SK-N-SH (cell line): ENCODE measurements around the gene CMPK1. TPM values are rescaled to one million over a fixed set of nuclear protein-coding genes. Genes with fewer than 3 reads are reported as not detected.
A peak's percentile ranks its signal among the peaks of the same experiment; 100 is the strongest.

Experiments
- CTCF ChIA-PET: fragments of 300-600, 350-600 bp; formaldehyde crosslinking; extraction: SDS; loops from one replicate; lab custom pipeline; 2021; lab: Yijun Ruan, JAX
- POLR2A ChIA-PET: fragments of 350-600 bp; sonication (Branson Sonifier 250); formaldehyde crosslinking; extraction: SDS; loops from one replicate; lab custom pipeline; 2020; ENCODE audit warnings: antibody characterized with exemption, inconsistent platforms; lab: Yijun Ruan, JAX
- DNase-seq: peaks from one replicate; pipeline ENCODE4 v3.0.0; 2012
- H2AFZ ChIP-seq: fragments of 200-600 bp; sonication (generic); 2 replicates; pipeline ENCODE4 v1.8.1; 2016; ENCODE audit warnings: antibody characterized with exemption, mild to moderate bottlenecking, low read depth
- H3F3A ChIP-seq: fragments of 200-600 bp; sonication (generic); replicated peaks from 2 replicates; pipeline ENCODE3; 2016; ENCODE audit warnings: antibody characterized with exemption, mild to moderate bottlenecking; ENCODE audit not compliant: insufficient read depth
- H3K27ac ChIP-seq, 2 experiments: fragments of 200-500 bp in 1 of 2; fragments of 200-600 bp in 1 of 2; sonication (Bioruptor generic) in 1 of 2; sonication (generic), shearing (Covaris generic) in 1 of 2; 2 replicates each; pipeline versions ENCODE4 v1.5.1 to v1.6.1; 2014 to 2016; ENCODE audit warnings: low read depth in 2 of 2, inconsistent platforms in 1 of 2, low read length in 1 of 2, mild to moderate bottlenecking in 1 of 2, mixed read lengths in 1 of 2
- H3K27me3 ChIP-seq: fragments of 200-600 bp; sonication (generic), shearing (Covaris generic); 2 replicates; pipeline ENCODE4 v1.6.1; 2016; ENCODE audit warnings: mixed run types; ENCODE audit not compliant: insufficient read depth
- H3K36me3 ChIP-seq, 2 experiments: fragments of 200-500 bp in 1 of 2; fragments of 200-600 bp in 1 of 2; sonication (Bioruptor generic) in 1 of 2; sonication (generic) in 1 of 2; replicated peaks in 1 of 2; 2 replicates each; pipeline versions ENCODE3 to v1.5.1; 2014 to 2016; ENCODE audit warnings: low read length in 1 of 2, mild to moderate bottlenecking in 1 of 2; ENCODE audit not compliant: insufficient read depth in 2 of 2, control insufficient read depth in 1 of 2
- H3K4me1 ChIP-seq, 2 experiments: fragments of 200-500 bp in 1 of 2; fragments of 200-600 bp in 1 of 2; sonication (Bioruptor generic) in 1 of 2; sonication (generic), shearing (Covaris generic) in 1 of 2; 2 replicates each; pipeline versions ENCODE4 v1.5.1 to v1.6.1; 2014 to 2016; ENCODE audit warnings: low read depth in 1 of 2, low read length in 1 of 2, mixed run types in 1 of 2; ENCODE audit not compliant: insufficient read depth in 2 of 2, control insufficient read depth in 1 of 2
- H3K4me2 ChIP-seq: fragments of 200-600 bp; sonication (generic), shearing (Covaris generic); 2 replicates; pipeline ENCODE4 v1.6.1; 2017; ENCODE audit warnings: mixed run types
- H3K4me3 ChIP-seq, 2 experiments: fragments of 200-500 bp in 1 of 2; fragments of 200-600 bp in 1 of 2; sonication (Bioruptor generic) in 1 of 2; sonication (generic), shearing (Covaris generic) in 1 of 2; 2 replicates each; pipeline versions ENCODE4 v1.5.1 to v1.8.1; 2014 to 2016; ENCODE audit warnings: low read depth in 2 of 2, inconsistent platforms in 1 of 2, low read length in 1 of 2, mild to moderate bottlenecking in 1 of 2, mixed read lengths in 1 of 2, moderate library complexity in 1 of 2
- H3K79me2 ChIP-seq: fragments of 200-600 bp; sonication (generic); 2 replicates; pipeline ENCODE4 v1.8.1; 2017; ENCODE audit warnings: mild to moderate bottlenecking; ENCODE audit not compliant: insufficient read depth
- H3K9ac ChIP-seq: fragments of 200-600 bp; sonication (generic); 2 replicates; pipeline ENCODE4 v1.6.1; 2017; ENCODE audit warnings: mixed run types
- H3K9me2 ChIP-seq: fragments of 200-600 bp; sonication (generic); 2 replicates; pipeline ENCODE4 v1.6.1; 2017; ENCODE audit warnings: mixed run types
- H3K9me3 ChIP-seq: fragments of 200-600 bp; sonication (generic); 2 replicates; pipeline ENCODE4 v1.6.1; 2017; ENCODE audit warnings: mixed run types, mild to moderate bottlenecking, moderate library complexity
- H4K20me1 ChIP-seq: fragments of 200-600 bp; sonication (generic); 2 replicates; pipeline ENCODE4 v1.6.1; 2017; ENCODE audit warnings: mild to moderate bottlenecking, mixed run types; ENCODE audit not compliant: insufficient read depth
- ELF1 ChIP-seq: IDR thresholded peaks from 2 replicates; pipeline ENCODE4 v1.4.0; 2012
- FOXJ3 ChIP-seq: sonication (generic); formaldehyde crosslinking; IDR thresholded peaks from 2 replicates; pipeline ENCODE4 v1.5.1; 2020; ENCODE audit warnings: mild to moderate bottlenecking, missing genetic modification reagents
- GABPA ChIP-seq: IDR thresholded peaks from 2 replicates; pipeline ENCODE4 v1.4.0; 2012; ENCODE audit warnings: low read depth, mild to moderate bottlenecking
- GATA2 ChIP-seq: sonication (generic); formaldehyde crosslinking; IDR thresholded peaks from 2 replicates; pipeline ENCODE4 v1.5.0; 2020; ENCODE audit warnings: mild to moderate bottlenecking, missing genetic modification reagents
- JUND ChIP-seq: IDR thresholded peaks from 2 replicates; pipeline ENCODE4 v1.4.0; 2012
- MEF2A ChIP-seq: IDR thresholded peaks from 2 replicates; pipeline ENCODE4 v1.4.0; 2012; ENCODE audit warnings: low read depth, borderline replicate concordance
- MXI1 ChIP-seq: IDR thresholded peaks from 2 replicates; pipeline ENCODE4 v1.6.1; 2012; ENCODE audit warnings: mild to moderate bottlenecking, low read depth, low read length, improper control_type of control experiment
- PBX3 ChIP-seq: IDR thresholded peaks from 2 replicates; pipeline ENCODE4; 2012
- POLR2AphosphoS5 ChIP-seq: IDR thresholded peaks from 2 replicates; pipeline ENCODE4 v1.6.1; 2012; ENCODE audit warnings: low read depth, low read length
- REST ChIP-seq: IDR thresholded peaks from 2 replicates; pipeline ENCODE4 v1.6.1; 2012; ENCODE audit warnings: mild to moderate bottlenecking, low read depth, low read length, moderate library complexity
- RXRA ChIP-seq: IDR thresholded peaks from 2 replicates; pipeline ENCODE4 v1.4.0; 2012; ENCODE audit warnings: low read depth, mild to moderate bottlenecking, borderline replicate concordance
- TAF1 ChIP-seq: IDR thresholded peaks from 2 replicates; pipeline ENCODE4 v1.6.1; 2012; ENCODE audit warnings: low read depth, mild to moderate bottlenecking, low read length, moderate library complexity, borderline replicate concordance
- USF1 ChIP-seq: IDR thresholded peaks from 2 replicates; pipeline ENCODE4 v1.4.0; 2012; ENCODE audit warnings: low read depth, borderline replicate concordance
- YY1 ChIP-seq: IDR thresholded peaks from 2 replicates; pipeline ENCODE4 v1.4.0; 2012; ENCODE audit warnings: low read depth, mild to moderate bottlenecking
- WGBS: methylation state at CpG from one replicate; pipeline ENCODE4 v1.1.6; 2017; ENCODE audit warnings: low lambda C conversion rate; 5-methylcytosine and 5-hydroxymethylcytosine counted together
- polyA plus RNA-seq, 3 experiments: library from polyadenylated mRNA; depleted of rRNA; stranded (reverse); fragments of >200 nt; gene quantifications; 2 replicates each; pipeline ENCODE4 v1.2.3, GENCODE V29; 2012

CMPK1 gene
- polyA plus RNA-seq, 1 of the 3 experiments (the other 2 are of a cell fraction) = 17.5 TPM

- no peak for DNase-seq
- H3K79me2 ChIP-seq = no peaks in the 10 kb centered on the region
- TF ChIP-seq TAF1 (no peak), REST (peak; percentile 61; the same call in 1 of the 2 replicates)
- H3K4me3 ChIP-seq = no peak overlapping the region
- 68% methylated on average over 5 of the region's 6 CpGs for WGBS
- no peaks in the 10 kb centered on the region for H3K36me3 ChIP-seq
- ChIA-PET CTCF (interaction anchor here (1.6 to 28.7 kb wide), 4 partner anchors 16 to 298 kb away, joined by 4 to 1422 read pairs (median 114); partner anchors contain the start of gene FOXD2), POLR2A (no interaction called here)
- H4K20me1 ChIP-seq = no peaks in the 10 kb centered on the region
- H3K9me2 ChIP-seq = no peaks in the 10 kb centered on the region
- no peak overlapping the region for H3K27ac ChIP-seq
- no peak overlapping the region for H3K4me2 ChIP-seq
- no peak overlapping the region for H3K9ac ChIP-seq
- no peaks in the 10 kb centered on the region for H3F3A ChIP-seq
- no peak overlapping the region for H2AFZ ChIP-seq
- H3K4me1 ChIP-seq = no peaks in the 10 kb centered on the region; a peak in 1 of 4 replicates
- H3K9me3 ChIP-seq = no peaks in the 10 kb centered on the region
- H3K27me3 ChIP-seq = peaks cover 56% of the 10 kb centered on the region
These were observed 85.2 kb downstream of the CMPK1 start for GRCh38 chr1:47418681-47419325.

GRCh38 chr1:47420547-47420946, 87.0 kb downstream of the CMPK1 start:
- no peaks in the 10 kb centered on the region for H3K79me2 ChIP-seq
- ChIA-PET POLR2A (no interaction called here), CTCF (interaction anchor here (1.0 to 28.7 kb wide), 8 partner anchors 13 to 296 kb away, joined by 3 to 1422 read pairs (median 6); partner anchors contain the start of gene FOXD2)
- H3K9me2 ChIP-seq = no peaks in the 10 kb centered on the region
- H3K4me3 ChIP-seq = no peak overlapping the region
- no peak overlapping the region for H3K9ac ChIP-seq
- no peak for DNase-seq
- no peaks in the 10 kb centered on the region for H4K20me1 ChIP-seq
- H3K4me2 ChIP-seq = no peak overlapping the region
- H3K27ac ChIP-seq = no peak overlapping the region
- H3K36me3 ChIP-seq = no peaks in the 10 kb centered on the region
- no peaks in the 10 kb centered on the region for H3F3A ChIP-seq
- peaks cover 47% of the 10 kb centered on the region for H3K27me3 ChIP-seq
- H3K4me1 ChIP-seq = no peaks in the 10 kb centered on the region; a peak in 1 of 4 replicates
- no peak overlapping the region for H2AFZ ChIP-seq
- no peaks in the 10 kb centered on the region for H3K9me3 ChIP-seq
- no peak for TF ChIP-seq GABPA
- TF ChIP-seq, all 33 proteins: peak for 0
- 34% methylated on average over 4 of the region's 4 CpGs for WGBS

GRCh38 chr1:47423872-47424271, 90.3 kb downstream of the CMPK1 start:
- H3K9me2 ChIP-seq = no peaks in the 10 kb centered on the region
- ChIA-PET POLR2A (no interaction called here), CTCF (interaction anchor here (0.6 to 28.7 kb wide), 22 partner anchors 9 to 1012 kb away, joined by 3 to 1422 read pairs (median 6); partner anchors contain the start of gene FOXD2)
- no peak overlapping the region for H3K9ac ChIP-seq
- no peak overlapping the region for H2AFZ ChIP-seq
- DNase-seq = no peak
- H3K27me3 ChIP-seq = peaks cover 23% of the 10 kb centered on the region; the same call in 1 of the 2 replicates
- no peak overlapping the region for H3K4me2 ChIP-seq
- H3K4me3 ChIP-seq = no peak overlapping the region
- H3K9me3 ChIP-seq = no peaks in the 10 kb centered on the region
- no peaks in the 10 kb centered on the region for H4K20me1 ChIP-seq
- no peak overlapping the region for H3K27ac ChIP-seq
- no peaks in the 10 kb centered on the region for H3F3A ChIP-seq
- no peaks in the 10 kb centered on the region for H3K4me1 ChIP-seq
- H3K36me3 ChIP-seq = no peaks in the 10 kb centered on the region
- no peaks in the 10 kb centered on the region for H3K79me2 ChIP-seq
- WGBS = 1% methylated on average over 2 of the region's 2 CpGs
- TF ChIP-seq USF1 (no peak), GATA2 (CRISPR knock-in tag) (no peak), MXI1 (no peak), TAF1 (no peak), FOXJ3 (CRISPR knock-in tag) (no peak), PBX3 (no peak), JUND (no peak), ELF1 (no peak), MEF2A (no peak), RXRA (no peak), YY1 (no peak), POLR2AphosphoS5 (no peak)
